HG03520 (cell line): ENCODE data around the gene MEGF6.

Experiments used
- ATAC-seq: cut with Tn5 transposase; IDR thresholded peaks from one replicate; pipeline ENCODE4 v1.9.1; 2021; ENCODE audit warnings: mild to moderate bottlenecking, moderate library complexity; ENCODE audit not compliant: unreplicated experiment

The MEGF6 gene

GRCh38 chr1:3560251-3560871 lies 50.9 kb downstream of the MEGF6 start:
- no peak for ATAC-seq

- ATAC-seq, result no peak
Observed at GRCh38 chr1:3558036-3558726, 53.1 kb downstream of the MEGF6 start.

- ATAC-seq, result no peak
Observed at GRCh38 chr1:3557366-3557765, 53.9 kb downstream of the MEGF6 start.

- ATAC-seq, result no peak
Observed at GRCh38 chr1:3556336-3556735, 55.0 kb downstream of the MEGF6 start.

GRCh38 chr1:3555131-3555920 lies 56.0 kb downstream of the MEGF6 start:
- ATAC-seq, result no peak

- no peak for ATAC-seq
Observed at GRCh38 chr1:3553940-3554223, 57.4 kb downstream of the MEGF6 start.

- ATAC-seq, result no peak
Observed at GRCh38 chr1:3553166-3553939, 58.0 kb downstream of the MEGF6 start.

GRCh38 chr1:3552751-3553150 lies 58.6 kb downstream of the MEGF6 start:
- ATAC-seq, result no peak

- ATAC-seq, result no peak
Observed at GRCh38 chr1:3552176-3552575, 59.1 kb downstream of the MEGF6 start.

GRCh38 chr1:3551711-3552110 lies 59.6 kb downstream of the MEGF6 start:
- no peak for ATAC-seq

- no peak for ATAC-seq
Observed at GRCh38 chr1:3551290-3551678, 60.0 kb downstream of the MEGF6 start.

GRCh38 chr1:3550511-3551289 lies 60.6 kb downstream of the MEGF6 start:
- ATAC-seq, result no peak

- ATAC-seq, result no peak
Observed at GRCh38 chr1:3548895-3549294, 62.4 kb downstream of the MEGF6 start.

- no peak for ATAC-seq
Observed at GRCh38 chr1:3548156-3548893, 63.0 kb downstream of the MEGF6 start.

GRCh38 chr1:3547055-3548005 lies 64.0 kb downstream of the MEGF6 start:
- ATAC-seq, result no peak

GRCh38 chr1:3546048-3546384 lies 65.3 kb downstream of the MEGF6 start:
- ATAC-seq, result no peak

- ATAC-seq, result no peak
Observed at GRCh38 chr1:3545363-3546047, 65.8 kb downstream of the MEGF6 start.
